GM12878 (cell line): Measurements from ENCODE around the gene MTA3. TPM values are rescaled to one million over a fixed set of nuclear protein-coding genes. Genes with fewer than 3 reads are reported as not detected.
A peak's percentile ranks its signal among the peaks of the same experiment; 100 is the strongest.

Experiments used
- ATF3 ChIP-seq: IDR thresholded peaks from 2 replicates; pipeline ENCODE4 v1.6.1; 2011; ENCODE audit warnings: low read depth, mild to moderate bottlenecking, low read length, moderate library complexity, borderline replicate concordance; ENCODE audit errors: extremely low read depth
- BRCA1 ChIP-seq: IDR thresholded peaks from 2 replicates; pipeline ENCODE4 v1.6.1; 2011; ENCODE audit warnings: low read depth, low read length, improper control_type of control experiment
- CBFB ChIP-seq: IDR thresholded peaks from 2 replicates; pipeline ENCODE4 v1.6.1; 2016; ENCODE audit warnings: antibody characterized with exemption, low read depth
- CBX5 ChIP-seq: sonication (generic); IDR thresholded peaks from 2 replicates; pipeline ENCODE4 v1.6.1; 2016; ENCODE audit warnings: low read depth, moderate library complexity, mild to moderate bottlenecking, inconsistent platforms
- FOS ChIP-seq: IDR thresholded peaks from 3 replicates; pipeline ENCODE4 v1.6.1; 2011; ENCODE audit warnings: borderline replicate concordance; ENCODE audit not compliant: insufficient read length; ENCODE audit errors: extremely low read depth
- FOXK2 ChIP-seq: fragments of 450-650 bp; IDR thresholded peaks from 2 replicates; pipeline ENCODE4 v1.6.1; 2017; ENCODE audit warnings: mild to moderate bottlenecking, moderate library complexity
- HDGF ChIP-seq: fragments of 450-650 bp; IDR thresholded peaks from 2 replicates; pipeline ENCODE4 v1.6.1; 2016; ENCODE audit warnings: antibody characterized with exemption
- IKZF2 ChIP-seq, 2 experiments: fragments of 450-650 bp; IDR thresholded peaks; 2 replicates each; pipeline ENCODE4 v1.6.1; 2017; ENCODE audit warnings: mild to moderate bottlenecking in 2 of 2, moderate library complexity in 2 of 2
- KDM1A ChIP-seq: fragments of 200-600 bp; sonication (generic); IDR thresholded peaks from 2 replicates; pipeline ENCODE4 v1.6.1; 2016; ENCODE audit warnings: borderline replicate concordance
- KLF5 ChIP-seq: fragments of 450-650 bp; IDR thresholded peaks from 2 replicates; pipeline ENCODE4 v1.6.1; 2014; ENCODE audit warnings: mild to moderate bottlenecking; ENCODE audit not compliant: partially characterized antibody
- MEF2B ChIP-seq: fragments of 450-650 bp; IDR thresholded peaks from 2 replicates; pipeline ENCODE4 v1.6.1; 2018; ENCODE audit warnings: mild to moderate bottlenecking, moderate library complexity; ENCODE audit not compliant: partially characterized antibody, poor library complexity, severe bottlenecking
- MTA2 ChIP-seq: fragments of 450-650 bp; IDR thresholded peaks from 2 replicates; pipeline ENCODE4 v1.6.1; 2016; ENCODE audit warnings: low read depth, mild to moderate bottlenecking, moderate library complexity
- NR2F1 ChIP-seq: fragments of 450-650 bp; conservative IDR thresholded peaks from 2 replicates; pipeline ENCODE4 v1.6.1; 2017; ENCODE audit warnings: mild to moderate bottlenecking
- PAX8 ChIP-seq: fragments of 450-650 bp; IDR thresholded peaks from 2 replicates; pipeline ENCODE4 v1.6.1; 2017; ENCODE audit warnings: mild to moderate bottlenecking, moderate library complexity
- PBX3 ChIP-seq: IDR thresholded peaks from 2 replicates; pipeline ENCODE4 v1.6.1; 2011; ENCODE audit warnings: mild to moderate bottlenecking, low read depth, low read length, moderate library complexity; ENCODE audit not compliant: insufficient replicate concordance
- RCOR1 ChIP-seq: conservative IDR thresholded peaks from 2 replicates; pipeline ENCODE4 v1.6.1; 2012; ENCODE audit warnings: low read depth, low read length, improper control_type of control experiment
- STAT1 ChIP-seq: fragments of 450-650 bp; conservative IDR thresholded peaks from 2 replicates; pipeline ENCODE4 v1.6.1; 2014; ENCODE audit warnings: antibody characterized with exemption, mild to moderate bottlenecking
- SUZ12 ChIP-seq: fragments of 200-600 bp; sonication (generic); IDR thresholded peaks from one replicate; pipeline ENCODE4 v1.6.1; 2018; ENCODE audit warnings: antibody characterized with exemption, mild to moderate bottlenecking; ENCODE audit not compliant: unreplicated experiment
- TBL1XR1 ChIP-seq: IDR thresholded peaks from 2 replicates; pipeline ENCODE4 v1.6.1; 2012; ENCODE audit warnings: low read depth, low read length, improper control_type of control experiment
- YBX1 ChIP-seq: fragments of 450-650 bp; IDR thresholded peaks from 2 replicates; pipeline ENCODE4 v1.6.1; 2016; ENCODE audit warnings: antibody characterized with exemption
- ZBTB4 ChIP-seq: fragments of 450-650 bp; formaldehyde crosslinking; IDR thresholded peaks from 2 replicates; pipeline ENCODE4 v1.4.0; 2022; ENCODE audit warnings: mild to moderate bottlenecking, moderate library complexity
- ZNF384 ChIP-seq: IDR thresholded peaks from 2 replicates; pipeline ENCODE4 v1.6.1; 2012; ENCODE audit warnings: low read depth, mild to moderate bottlenecking, low read length, improper control_type of control experiment, borderline replicate concordance
- ZNF592 ChIP-seq: fragments of 450-650 bp; IDR thresholded peaks from 2 replicates; pipeline ENCODE4 v1.6.1; 2017; ENCODE audit warnings: mild to moderate bottlenecking, moderate library complexity
- polyA plus RNA-seq, 11 experiments: library from polyadenylated mRNA; depleted of rRNA in 4 of 11; unstranded in 6 of 11; stranded (reverse) in 5 of 11; fragments of >200 nt; fragmentation: Nextera tagmentation in 4 of 11; fragmentation: Illumina TruSeq in 1 of 11; extraction: Ambion mirVana in 4 of 11; extraction: Trizol in 1 of 11; gene quantifications; 1 replicate in 1 of 11; 2 replicates in 10 of 11; pipeline versions ENCODE4 v1.2.1 to v1.2.3, GENCODE V29; 2011 to 2016; ENCODE audit warnings: inconsistent platforms in 2 of 11, missing spikeins in 2 of 11, low read depth in 1 of 11
- total RNA-seq, 4 experiments: library from RNA; depleted of rRNA in 3 of 4; stranded (reverse); fragments of >200 nt in 3 of 4; fragmentation: Illumina TruSeq in 1 of 4; extraction: Trizol in 1 of 4; gene quantifications; 2 replicates each; pipeline versions ENCODE4 v1.2.1 to v1.2.3, GENCODE V29; 2013 to 2021

Gene MTA3
- total and polyA plus RNA-seq, 10 of the 15 experiments (the other 5 are each of a cell fraction or from before 2014, with no cell fraction given) = 17.6 to 45.5 (median 26.5) TPM

- TF ChIP-seq ZBTB4 (CRISPR knock-in tag) (no peak), KLF5 (no peak), PBX3 (no peak), RCOR1 (no peak), FOS (no peak), PAX8 (no peak), CBFB (no peak), ZNF592 (no peak), ATF3 (no peak), STAT1 (no peak), CBX5 (no peak), BRCA1 (no peak), MTA2 (0 out of 2 replicates have a peak, but pooled peaks have one; percentile 22), FOXK2 (no peak), KDM1A (no peak), TBL1XR1 (no peak), YBX1 (no peak), MEF2B (peak; percentile 77), NR2F1 (no peak), IKZF2 (IDR thresholded peaks at IDR 0.05) (no peak), SUZ12 (no peak), HDGF (no peak), ZNF384 (peak; percentile 87)
Measured at GRCh38 chr2:42639340-42640077, 71.1 kb downstream of the MTA3 start (continued).
